Activated CD4-positive, alpha-beta memory T cell treated with anti-CD3 and anti-CD28 coated beads, Interleukin-2, amount 10 ng/mL, durations not matched to agents 7 days and 5 days (primary cell): ENCODE measurements around the gene ANKLE2. TPM values are rescaled to one million over a fixed set of nuclear protein-coding genes. Genes with fewer than 3 reads are reported as not detected.
"Not testable (repeated sequence)": the region's sequence is repeated elsewhere in the genome, so short reads cannot be mapped to it uniquely, and the experiment has no call there.

Experiments
- CTCF ChIA-PET: fragments of 350-600 bp; sonication (Branson Sonifier 250); formaldehyde crosslinking; loops from one replicate; lab custom pipeline; 2021; ENCODE audit warnings: antibody characterized with exemption, inconsistent platforms; lab: Charles Lee
- POLR2A ChIA-PET: fragments of 350-600 bp; sonication (Branson Sonifier 250); formaldehyde crosslinking; loops from one replicate; lab custom pipeline; 2021; ENCODE audit warnings: antibody characterized with exemption; lab: Charles Lee
- DNase-seq: peaks from one replicate; pipeline ENCODE4 v3.0.0-alpha.2; 2020
- H3K27ac Mint-ChIP-seq: one replicate; pipeline ENCODE4 v1.8.0; 2021; ENCODE audit warnings: mild to moderate bottlenecking, mixed read lengths
- H3K27me3 Mint-ChIP-seq: one replicate; pipeline ENCODE4 v1.8.0; 2021; ENCODE audit warnings: mixed read lengths
- H3K36me3 Mint-ChIP-seq: one replicate; pipeline ENCODE4 v1.8.0; 2021; ENCODE audit warnings: low read depth, mixed read lengths
- H3K4me1 Mint-ChIP-seq: one replicate; pipeline ENCODE4 v1.8.0; 2021; ENCODE audit warnings: mixed read lengths
- H3K4me3 Mint-ChIP-seq: one replicate; pipeline ENCODE4 v1.8.0; 2021; ENCODE audit warnings: mild to moderate bottlenecking, mixed read lengths
- H3K9me3 Mint-ChIP-seq: one replicate; pipeline ENCODE4 v1.8.0; 2021; ENCODE audit warnings: mixed read lengths
- total RNA-seq, 2 experiments: library from RNA; stranded (reverse); gene quantifications; one replicate each; pipeline ENCODE4 v1.2.3, GENCODE V29; 2021

Gene ANKLE2
- total RNA-seq, 2 experiments from 2014 or later = 88.6 to 89.3 TPM

- POLR2A ChIA-PET = interaction anchor here (1.2 to 1.6 kb wide), 2 partner anchors 12 to 13 kb away, joined by 4 to 6 read pairs; partner anchors contain the start of gene ANKLE2
- H3K27ac Mint-ChIP-seq = no peak overlapping the region
- peaks cover 41% of the 10 kb centered on the region for H3K36me3 Mint-ChIP-seq
- H3K27me3 Mint-ChIP-seq = no peaks in the 10 kb centered on the region
- H3K9me3 Mint-ChIP-seq = no peaks in the 10 kb centered on the region
- no peak for DNase-seq
- CTCF ChIA-PET = no interaction called here
- peaks cover 20% of the 10 kb centered on the region for H3K4me1 Mint-ChIP-seq
- no peak overlapping the region for H3K4me3 Mint-ChIP-seq
Measured at GRCh38 chr12:132774159-132774558, 12.5 kb upstream of the ANKLE2 start.

DNA sequence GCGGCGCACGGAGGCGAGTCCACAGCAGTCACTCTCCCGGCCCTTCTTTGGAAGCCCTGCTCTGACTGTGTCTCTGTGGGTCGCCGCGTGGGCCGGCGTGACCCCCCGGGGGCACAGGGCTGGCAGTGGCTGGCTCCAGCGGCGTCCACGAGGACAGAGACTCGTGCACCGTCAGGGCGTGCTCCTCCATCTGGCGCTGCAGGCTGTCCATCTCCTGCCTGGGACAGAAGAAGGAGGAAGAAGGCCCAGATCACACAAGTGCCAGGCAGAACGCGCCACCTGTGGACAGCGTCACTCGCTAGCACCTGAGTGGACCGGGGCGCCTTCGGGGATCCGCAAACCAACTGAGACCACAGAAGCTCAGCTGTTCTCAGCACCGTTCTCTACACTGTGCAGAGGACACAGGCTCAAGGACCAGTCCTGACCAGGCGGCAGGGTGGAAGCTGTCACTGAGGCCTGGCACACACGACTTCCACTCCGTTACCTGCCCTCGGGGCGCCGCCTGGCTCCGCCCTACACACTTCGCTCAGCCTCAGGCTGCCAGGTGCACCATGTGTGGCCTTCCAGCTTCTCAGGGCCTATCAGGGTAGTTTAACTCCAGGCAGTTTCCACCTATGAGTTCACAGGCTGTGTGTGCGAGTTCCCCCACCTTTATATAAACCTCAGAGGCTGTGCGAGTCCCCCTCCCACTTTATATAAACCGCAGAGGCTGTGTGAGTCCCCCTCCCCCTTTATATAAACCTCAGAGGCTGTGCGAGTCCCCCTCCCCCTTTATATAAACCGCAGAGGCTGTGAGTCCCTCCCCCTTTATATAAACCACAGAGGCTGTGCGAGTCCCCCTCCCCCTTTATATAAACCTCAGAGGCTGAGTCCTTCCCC lies 11.7 kb upstream of the ANKLE2 start:
- H3K36me3 Mint-ChIP-seq = peaks cover 47% of the 10 kb centered on the region
- ChIA-PET POLR2A (interaction anchor here (1.2 to 1.6 kb wide), 2 partner anchors 11 to 13 kb away, joined by 4 to 6 read pairs; partner anchors contain the start of gene ANKLE2), CTCF (interaction anchor here (0.9 kb wide), 1 partner anchor 22 kb away, joined by 3 read pairs; no protein-coding TSS in a partner anchor)
- DNase-seq = no peak
- peaks cover 25% of the 10 kb centered on the region for H3K4me1 Mint-ChIP-seq
- H3K9me3 Mint-ChIP-seq = no peaks in the 10 kb centered on the region
- no peaks in the 10 kb centered on the region for H3K27me3 Mint-ChIP-seq
- H3K4me3 Mint-ChIP-seq = no peak overlapping the region
- H3K27ac Mint-ChIP-seq = no peak overlapping the region

DNA sequence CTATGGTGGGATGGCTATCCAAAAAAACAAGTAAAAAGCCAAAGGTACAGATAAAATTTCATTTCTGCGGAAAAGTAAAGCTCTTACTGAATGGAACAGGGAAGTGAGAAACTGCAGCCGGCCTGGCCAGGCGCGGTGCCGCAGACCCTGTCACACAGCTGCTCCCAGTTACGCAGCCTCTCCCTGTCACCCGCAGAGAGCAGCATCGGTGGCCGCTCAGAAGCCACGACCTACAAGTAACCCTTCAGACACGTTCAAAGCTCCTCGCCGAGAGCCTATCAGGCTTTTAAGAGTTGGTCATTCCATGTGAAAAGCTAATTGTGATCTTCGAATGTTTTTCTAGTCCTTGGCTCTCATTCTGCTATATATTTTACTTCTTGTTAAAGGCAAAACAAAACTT lies 11.0 kb upstream of the ANKLE2 start:
- no peak for DNase-seq
- no peaks in the 10 kb centered on the region for H3K27me3 Mint-ChIP-seq
- POLR2A ChIA-PET = no interaction called here
- H3K4me3 Mint-ChIP-seq = no peak overlapping the region
- CTCF ChIA-PET = interaction anchor here (0.9 kb wide), 1 partner anchor 22 kb away, joined by 3 read pairs; no protein-coding TSS in a partner anchor
- no peaks in the 10 kb centered on the region for H3K9me3 Mint-ChIP-seq
- H3K27ac Mint-ChIP-seq = no peak overlapping the region
- H3K36me3 Mint-ChIP-seq = peaks cover 42% of the 10 kb centered on the region
- H3K4me1 Mint-ChIP-seq = peaks cover 28% of the 10 kb centered on the region

DNA sequence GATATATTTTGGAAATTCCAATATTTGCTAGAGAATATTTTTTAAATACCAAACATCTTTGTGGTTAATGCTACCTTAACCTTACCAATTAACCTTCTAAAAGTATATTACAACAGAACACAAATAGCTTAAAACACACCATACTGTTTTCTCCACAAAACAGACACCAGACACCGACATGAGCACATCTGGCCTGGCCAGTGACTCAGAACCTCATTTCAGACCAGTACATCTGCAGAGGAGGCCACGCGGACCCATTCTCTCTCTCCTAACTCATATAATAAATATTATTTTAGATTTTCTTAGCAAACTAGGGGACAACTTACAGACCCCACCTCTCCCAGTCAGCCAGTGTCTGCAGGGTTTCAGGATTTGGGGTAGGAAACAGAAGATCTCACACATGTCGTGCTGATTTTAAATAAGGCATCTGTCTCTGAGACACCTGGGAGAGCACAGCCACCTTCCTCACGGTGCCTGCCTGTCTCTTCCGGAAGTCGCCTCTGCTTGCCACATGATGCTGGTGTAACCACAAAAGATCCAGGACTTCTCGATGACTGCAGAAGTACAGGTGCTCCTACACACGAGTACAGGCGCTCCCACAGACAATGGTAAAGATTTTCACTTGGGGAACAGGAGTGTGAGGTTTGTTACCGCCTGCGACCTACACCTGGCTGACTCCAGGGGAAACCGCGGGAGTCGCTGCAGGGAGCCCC lies 9.7 kb upstream of the ANKLE2 start:
- Mint-ChIP-seq H3K36me3 (peaks cover 34% of the 10 kb centered on the region), H3K27me3 (no peaks in the 10 kb centered on the region), H3K9me3 (no peaks in the 10 kb centered on the region), H3K4me1 (peaks cover 30% of the 10 kb centered on the region), H3K4me3 (no peak overlapping the region), H3K27ac (peak overlapping the region; percentile 0)
- ChIA-PET CTCF (no interaction called here), POLR2A (no interaction called here)
- DNase-seq = peak; percentile 51

DNA sequence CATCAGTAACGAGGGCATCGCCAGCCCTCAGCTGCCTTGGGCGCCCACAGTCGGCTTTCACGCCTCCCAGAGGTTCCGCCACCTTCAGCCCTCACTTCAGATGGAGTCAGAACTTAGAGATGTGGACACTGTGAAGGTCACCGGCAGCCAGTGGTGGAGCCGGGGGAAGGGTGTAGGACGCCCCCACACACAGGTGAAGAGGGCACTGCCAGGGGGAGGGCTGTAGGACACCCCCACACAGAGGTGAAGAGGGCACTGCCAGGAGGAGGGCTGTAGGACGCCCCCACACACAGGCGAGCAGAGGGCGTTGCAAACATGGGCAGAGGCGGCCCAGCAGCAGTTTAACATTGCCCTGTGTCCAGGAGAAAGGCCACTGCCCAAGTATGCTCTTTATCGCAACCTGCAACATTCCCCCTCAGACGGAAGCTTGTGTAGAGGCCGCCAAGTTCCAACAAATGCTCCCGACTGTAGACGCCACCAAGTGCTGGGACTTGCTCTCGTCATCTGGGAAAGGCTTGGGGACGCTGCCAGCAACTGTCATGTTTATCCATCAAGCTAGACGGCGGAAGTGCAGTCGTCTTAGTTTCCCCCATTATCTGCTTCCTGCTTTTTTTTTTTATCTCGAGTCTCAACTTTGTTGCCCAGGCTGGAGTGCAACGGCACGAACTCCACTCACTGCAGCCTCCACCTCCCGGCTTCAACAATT lies 4.9 kb upstream of the ANKLE2 start:
- CTCF ChIA-PET = no interaction called here
- no peak overlapping the region for H3K27ac Mint-ChIP-seq
- peaks cover 28% of the 10 kb centered on the region for H3K4me1 Mint-ChIP-seq
- POLR2A ChIA-PET = no interaction called here
- H3K36me3 Mint-ChIP-seq = peaks cover 11% of the 10 kb centered on the region
- no peaks in the 10 kb centered on the region for H3K9me3 Mint-ChIP-seq
- no peak overlapping the region for H3K4me3 Mint-ChIP-seq
- no peak for DNase-seq
- no peaks in the 10 kb centered on the region for H3K27me3 Mint-ChIP-seq

DNA sequence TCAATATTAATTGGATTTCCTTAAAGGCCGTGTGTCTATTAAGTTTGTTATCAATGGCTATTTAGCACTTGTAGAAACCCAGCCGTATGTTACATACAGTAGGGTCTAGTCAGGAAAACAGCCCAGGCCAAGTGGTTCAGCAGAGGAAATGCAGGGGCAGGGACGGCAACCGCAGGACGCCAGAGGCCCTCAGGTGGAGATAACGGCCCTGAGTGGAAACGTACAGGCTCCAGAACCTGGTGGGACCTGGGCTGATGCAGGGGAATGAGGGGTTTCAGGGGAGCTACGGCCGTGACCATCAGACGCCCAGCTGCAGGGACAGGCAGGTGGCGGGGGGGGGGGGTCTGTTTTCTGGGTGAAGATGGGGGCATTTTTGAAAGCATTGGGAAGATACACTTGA lies 3.7 kb upstream of the ANKLE2 start:
- Mint-ChIP-seq H3K4me3 (no peak overlapping the region), H3K4me1 (peaks cover 30% of the 10 kb centered on the region), H3K27me3 (no peaks in the 10 kb centered on the region), H3K27ac (no peak overlapping the region), H3K36me3 (peaks cover 17% of the 10 kb centered on the region), H3K9me3 (no peaks in the 10 kb centered on the region)
- POLR2A ChIA-PET = interaction anchor here (0.7 to 1.4 kb wide), 2 partner anchors 35 to 79 kb away, joined by 3 to 4 read pairs; partner anchors contain the start of gene POLE
- CTCF ChIA-PET = no interaction called here
- DNase-seq = no peak

GRCh38 chr12:132764231-132764630 lies 2.6 kb upstream of the ANKLE2 start:
- H3K9me3 Mint-ChIP-seq = no peaks in the 10 kb centered on the region
- POLR2A ChIA-PET = interaction anchor here (1.4 kb wide), 1 partner anchor 78 kb away, joined by 4 read pairs; the partner anchor contains the start of gene POLE
- H3K27ac Mint-ChIP-seq = no peak overlapping the region
- DNase-seq = no peak
- peaks cover 19% of the 10 kb centered on the region for H3K36me3 Mint-ChIP-seq
- no peak overlapping the region for H3K4me3 Mint-ChIP-seq
- H3K27me3 Mint-ChIP-seq = no peaks in the 10 kb centered on the region
- peaks cover 34% of the 10 kb centered on the region for H3K4me1 Mint-ChIP-seq
- CTCF ChIA-PET = no interaction called here

DNA sequence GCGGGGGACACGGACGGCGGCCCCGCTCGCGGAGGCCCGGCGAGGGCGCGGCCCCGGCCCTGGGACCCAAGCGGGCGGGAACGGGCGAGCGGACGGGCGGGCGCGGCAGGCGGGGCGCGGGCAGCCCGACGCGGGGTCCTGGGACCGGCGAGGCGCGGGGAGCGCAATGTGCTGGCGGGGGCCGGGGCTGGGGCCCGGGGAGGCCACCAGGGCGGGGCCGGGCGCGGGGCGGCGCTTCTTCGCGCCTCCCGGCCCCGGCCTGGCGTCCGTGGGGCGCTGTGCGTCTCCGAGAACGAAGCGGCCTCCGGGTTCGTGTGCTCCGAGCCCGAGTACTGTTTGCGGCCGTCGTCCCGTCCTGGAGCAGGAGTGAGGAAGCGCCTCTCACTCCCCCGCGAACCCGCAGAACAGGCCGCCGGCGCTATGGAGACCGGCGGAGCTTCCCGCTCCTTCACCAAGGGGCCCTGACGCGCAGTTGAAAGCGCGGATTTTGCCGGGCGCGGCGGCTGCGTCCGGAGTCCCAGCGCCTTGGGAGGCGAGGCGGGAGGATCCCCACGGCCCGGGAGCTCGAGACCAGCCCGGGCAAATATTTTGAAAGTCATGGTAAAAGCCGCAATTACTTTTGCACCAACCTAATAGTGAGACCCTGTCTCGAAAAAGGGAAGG lies 420 bp upstream of the ANKLE2 start:
- ChIA-PET POLR2A (interaction anchor here (0.6 to 3.0 kb wide), 11 partner anchors 12 to 440 kb away, joined by 3 to 18 read pairs (median 3); partner anchors contain the start of genes GOLGA3, PGAM5 and ZNF268), CTCF (no interaction called here)
- DNase-seq = peak; percentile 87
- Mint-ChIP-seq H3K27me3 (no peaks in the 10 kb centered on the region), H3K9me3 (no peaks in the 10 kb centered on the region), H3K27ac (peak overlapping the region; percentile 83), H3K4me1 (peaks cover 30% of the 10 kb centered on the region), H3K36me3 (peaks cover 21% of the 10 kb centered on the region), H3K4me3 (peak overlapping the region; percentile 74)

DNA sequence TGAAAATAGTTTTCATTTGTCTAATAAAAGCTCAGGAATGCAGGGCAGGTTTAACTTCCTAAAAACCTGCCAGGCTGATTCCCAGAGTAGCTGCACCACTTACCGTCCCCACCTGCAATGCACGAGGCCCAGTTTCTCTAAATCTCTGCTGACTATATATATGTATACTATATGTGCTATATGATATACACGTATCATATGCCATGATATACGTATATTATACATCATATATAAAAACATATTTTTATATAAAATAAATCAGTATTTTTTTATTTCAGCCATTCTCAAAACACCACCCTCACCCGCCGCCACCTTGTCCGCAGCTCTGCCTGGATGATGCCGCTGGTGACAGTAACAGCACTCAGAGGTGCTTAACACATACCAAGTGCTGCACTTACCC lies 2.3 kb downstream of the ANKLE2 start:
- H3K27me3 Mint-ChIP-seq = no peaks in the 10 kb centered on the region
- DNase-seq = no peak
- no peak overlapping the region for H3K27ac Mint-ChIP-seq
- peaks cover 29% of the 10 kb centered on the region for H3K4me1 Mint-ChIP-seq
- H3K4me3 Mint-ChIP-seq = peak overlapping the region; percentile 96
- ChIA-PET CTCF (interaction anchor here (0.7 kb wide), 1 partner anchor 26 kb away, joined by 3 read pairs; no protein-coding TSS in a partner anchor), POLR2A (no interaction called here)
- peaks cover 34% of the 10 kb centered on the region for H3K36me3 Mint-ChIP-seq
- no peaks in the 10 kb centered on the region for H3K9me3 Mint-ChIP-seq

- CTCF ChIA-PET = not testable (repeated sequence)
Measured at GRCh38 chr12:132758825-132759224, 2.8 kb downstream of the ANKLE2 start.

GRCh38 chr12:132754160-132754932 lies 7.3 kb downstream of the ANKLE2 start:
- H3K27ac Mint-ChIP-seq = no peak overlapping the region
- ChIA-PET POLR2A (interaction anchor here (1.2 kb wide), 1 partner anchor 14 kb away, joined by 4 read pairs; no protein-coding TSS in a partner anchor), CTCF (no interaction called here)
- DNase-seq = no peak
- H3K9me3 Mint-ChIP-seq = no peaks in the 10 kb centered on the region
- peaks cover 56% of the 10 kb centered on the region for H3K36me3 Mint-ChIP-seq
- H3K27me3 Mint-ChIP-seq = no peaks in the 10 kb centered on the region
- H3K4me1 Mint-ChIP-seq = peaks cover 14% of the 10 kb centered on the region
- H3K4me3 Mint-ChIP-seq = no peak overlapping the region

More at GRCh38 chr12:132758825-132759224, 2.8 kb downstream of the ANKLE2 start:
- H3K27me3 Mint-ChIP-seq, H3K9me3 Mint-ChIP-seq, H3K4me3 Mint-ChIP-seq, DNase-seq, H3K27ac Mint-ChIP-seq, POLR2A ChIA-PET: not testable (repeated sequence)
- H3K4me1 Mint-ChIP-seq = peaks cover 32% of the 10 kb centered on the region
- peaks cover 37% of the 10 kb centered on the region for H3K36me3 Mint-ChIP-seq
